Activated naive CD8-positive, alpha-beta T cell treated with anti-CD3 and anti-CD28 coated beads for 36 hours (primary cell): Measurements from ENCODE around the gene TRIM41. TPM values are rescaled to one million over a fixed set of nuclear protein-coding genes. Genes with fewer than 3 reads are reported as not detected.
"Not testable (repeated sequence)": the region's sequence is repeated elsewhere in the genome, so short reads cannot be mapped to it uniquely, and the experiment has no call there.

Experiments
- DNase-seq: peaks from one replicate; pipeline ENCODE4 v3.0.0; 2021
- H3K27ac Mint-ChIP-seq: one replicate; pipeline ENCODE4 v1.8.0; 2022; ENCODE audit warnings: mild to moderate bottlenecking, moderate library complexity, mixed read lengths
- H3K27me3 Mint-ChIP-seq: one replicate; pipeline ENCODE4 v1.8.0; 2022; ENCODE audit warnings: mild to moderate bottlenecking, mixed read lengths
- H3K36me3 Mint-ChIP-seq: one replicate; pipeline ENCODE4 v1.8.0; 2021; ENCODE audit warnings: mild to moderate bottlenecking, mixed read lengths
- H3K4me1 Mint-ChIP-seq: one replicate; pipeline ENCODE4 v1.8.0; 2021; ENCODE audit warnings: mixed read lengths
- H3K4me3 Mint-ChIP-seq: one replicate; pipeline ENCODE4 v1.8.0; 2022; ENCODE audit warnings: mild to moderate bottlenecking, moderate library complexity, mixed read lengths
- H3K9me3 Mint-ChIP-seq: one replicate; pipeline ENCODE4 v1.8.0; 2022; ENCODE audit warnings: mixed read lengths
- total RNA-seq, 2 experiments: library from RNA; stranded (reverse); gene quantifications; one replicate each; pipeline ENCODE4 v1.2.3, GENCODE V29; 2021

Gene TRIM41
- total RNA-seq, 2 experiments from 2014 or later = 34.2 to 37.6 TPM

GRCh38 chr5:181203093-181203711 is 19.9 kb upstream of the TRIM41 start:
- no peak for DNase-seq
- Mint-ChIP-seq H3K27me3 (peaks cover 34% of the 10 kb centered on the region), H3K27ac (no peak overlapping the region), H3K36me3 (peaks cover 8% of the 10 kb centered on the region), H3K9me3 (peaks cover 3% of the 10 kb centered on the region), H3K4me3 (no peak overlapping the region), H3K4me1 (peaks cover 24% of the 10 kb centered on the region)

- H3K4me1 Mint-ChIP-seq = peaks cover 24% of the 10 kb centered on the region
- peaks cover 8% of the 10 kb centered on the region for H3K36me3 Mint-ChIP-seq
- H3K27ac Mint-ChIP-seq = no peak overlapping the region
- no peak for DNase-seq
- peaks cover 3% of the 10 kb centered on the region for H3K9me3 Mint-ChIP-seq
- peak overlapping the region; percentile 80 for H3K4me3 Mint-ChIP-seq
- peaks cover 34% of the 10 kb centered on the region for H3K27me3 Mint-ChIP-seq
Measured at GRCh38 chr5:181203777-181204112, 19.3 kb upstream of the TRIM41 start.

GRCh38 chr5:181204113-181204825 is 18.8 kb upstream of the TRIM41 start:
- peak overlapping the region; percentile 80 for H3K4me3 Mint-ChIP-seq
- H3K27me3 Mint-ChIP-seq = peaks cover 34% of the 10 kb centered on the region
- H3K4me1 Mint-ChIP-seq = peaks cover 24% of the 10 kb centered on the region
- no peak for DNase-seq
- H3K27ac Mint-ChIP-seq = no peak overlapping the region
- H3K36me3 Mint-ChIP-seq = peaks cover 8% of the 10 kb centered on the region
- H3K9me3 Mint-ChIP-seq = peaks cover 3% of the 10 kb centered on the region

DNA sequence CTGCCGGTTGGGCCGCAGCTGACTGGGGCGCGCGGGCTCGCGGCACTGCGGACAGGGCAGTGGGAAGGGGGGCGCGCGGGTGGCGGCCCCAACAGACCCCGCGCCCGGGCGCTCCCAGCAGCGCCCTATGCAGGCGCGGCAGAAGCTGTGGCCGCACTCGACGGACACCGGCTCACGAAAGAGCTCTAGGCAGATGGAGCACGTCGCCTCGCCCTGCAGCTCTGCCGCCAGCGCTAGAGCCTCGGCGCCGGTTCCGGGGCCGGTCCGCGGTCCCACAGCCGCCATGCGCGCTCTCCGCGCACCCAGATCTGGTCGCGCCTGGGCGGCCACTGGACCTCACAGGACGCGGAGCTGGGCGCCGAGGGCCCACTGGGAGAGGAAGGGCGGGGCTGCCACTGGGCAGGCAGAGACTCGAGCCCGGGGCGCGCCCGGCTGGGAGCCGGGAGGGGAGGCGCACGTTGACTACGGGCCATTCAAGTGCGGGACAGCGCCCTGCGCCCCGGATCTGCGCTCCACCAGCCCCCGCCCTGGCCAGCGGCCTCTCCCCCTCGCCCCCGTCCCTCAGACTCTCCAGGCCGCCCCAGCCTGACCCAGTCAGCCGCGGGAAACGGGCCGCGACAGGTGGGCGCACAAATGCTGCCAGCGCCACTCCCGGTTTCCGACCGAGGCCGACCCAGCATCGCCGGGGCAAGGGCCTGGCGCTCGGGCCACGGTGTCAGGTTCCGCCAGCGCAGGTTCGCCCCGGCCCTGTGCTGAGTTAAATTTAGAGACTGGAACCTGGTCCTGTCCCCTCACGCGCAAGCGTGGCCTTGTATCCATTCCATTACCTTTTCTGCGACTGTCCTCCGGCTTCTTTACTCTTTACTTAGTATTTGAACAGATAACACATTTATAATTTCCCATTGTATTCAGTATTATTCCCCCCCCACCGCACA is 18.0 kb upstream of the TRIM41 start, which contains the start of gene TRIM7:
TRIM7 (minus strand) TSS at position 371 of the 935 bp plus-strand sequence; CDS start at position 285, 86 bp downstream.
- peak; percentile 35 for DNase-seq
- H3K9me3 Mint-ChIP-seq = peaks cover 3% of the 10 kb centered on the region
- peaks cover 34% of the 10 kb centered on the region for H3K27me3 Mint-ChIP-seq
- peak within 1 kb of the TSS; percentile 89 for H3K4me3 Mint-ChIP-seq
- peaks cover 8% of the 10 kb centered on the region for H3K36me3 Mint-ChIP-seq
- H3K4me1 Mint-ChIP-seq = peaks cover 24% of the 10 kb centered on the region
- H3K27ac Mint-ChIP-seq = peak within 1 kb of the TSS; percentile 9

DNA sequence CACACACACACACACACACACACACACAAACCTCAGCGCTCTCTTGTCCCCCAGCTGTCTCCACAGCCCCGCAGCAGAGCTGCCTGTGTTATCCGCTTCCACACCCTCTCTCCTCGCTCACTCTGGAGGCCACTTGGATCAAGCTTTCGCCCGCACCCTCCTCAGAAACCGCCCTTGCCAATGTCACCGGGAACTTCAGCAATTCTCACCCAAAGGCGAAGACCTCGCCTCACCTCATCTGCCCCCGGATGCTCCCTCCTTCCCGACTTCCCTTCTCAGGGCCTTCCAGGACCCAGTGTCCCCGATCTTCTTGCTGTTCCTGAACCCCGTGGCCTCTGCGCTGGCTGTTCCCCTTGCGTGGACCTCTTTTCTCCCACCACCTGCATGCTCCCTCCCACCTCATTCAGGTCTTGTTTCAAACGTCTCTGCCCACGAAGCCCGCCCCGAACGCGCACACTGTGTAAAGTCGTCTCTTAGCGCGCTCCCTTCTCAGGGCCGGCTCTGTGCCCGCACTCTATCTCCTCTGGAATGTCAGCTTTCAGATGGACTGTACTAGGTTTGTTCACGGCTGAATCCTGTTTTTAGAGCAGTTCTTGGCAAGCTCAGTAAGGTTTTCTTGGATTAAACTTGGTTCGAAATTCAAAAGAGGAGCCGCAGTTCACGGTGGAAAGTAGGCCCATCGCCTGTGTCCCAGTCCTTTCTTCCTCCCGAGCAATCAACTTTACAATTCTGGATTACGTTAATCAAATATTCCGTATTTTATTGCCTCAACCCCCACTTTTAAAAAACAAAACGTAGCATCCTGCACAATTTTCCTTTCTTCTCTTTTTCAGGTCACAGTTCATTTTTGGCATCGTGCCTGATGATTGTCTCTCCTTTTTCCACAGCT is 17.1 kb upstream of the TRIM41 start:
- Mint-ChIP-seq H3K4me1 (peaks cover 24% of the 10 kb centered on the region), H3K27me3 (peaks cover 34% of the 10 kb centered on the region), H3K36me3 (peaks cover 8% of the 10 kb centered on the region), H3K27ac (peak overlapping the region; percentile 95), H3K4me3 (peak overlapping the region; percentile 89), H3K9me3 (peaks cover 3% of the 10 kb centered on the region)
- DNase-seq = no peak

DNA sequence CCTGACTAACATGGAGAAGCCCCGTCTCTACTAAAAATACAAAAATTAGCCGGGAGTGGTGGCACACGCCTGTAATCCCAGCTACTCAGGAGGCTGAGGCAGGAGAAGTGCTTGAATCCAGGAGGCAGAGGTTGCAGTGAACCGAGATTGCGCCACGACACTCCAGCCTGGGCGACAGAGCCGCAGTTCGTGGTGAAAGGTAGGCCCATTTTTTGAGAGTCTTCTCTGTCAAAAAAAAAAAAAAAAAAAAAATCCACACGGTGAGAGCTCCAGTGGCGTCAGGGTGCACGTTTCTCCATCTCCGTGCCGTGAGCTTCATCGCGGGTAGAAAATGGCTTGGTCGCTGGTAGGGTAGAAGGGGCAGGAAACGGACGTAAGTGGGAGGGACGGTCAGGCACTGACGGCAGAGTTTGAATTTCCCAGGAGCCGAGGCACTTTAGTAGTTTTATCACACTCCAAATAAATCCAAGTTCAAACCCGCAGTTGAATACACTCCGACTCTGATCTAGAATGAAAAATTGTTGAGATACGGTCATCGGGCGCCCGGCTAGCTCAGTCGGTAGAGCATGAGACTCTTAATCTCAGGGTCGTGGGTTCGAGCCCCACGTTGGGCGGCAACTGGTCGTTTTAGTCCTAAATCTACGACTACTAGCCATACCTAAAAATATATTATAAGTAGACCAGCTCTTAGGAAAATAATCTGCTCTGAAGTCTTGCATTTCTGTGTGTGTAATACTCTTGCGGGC is 15.7 kb upstream of the TRIM41 start:
- Mint-ChIP-seq H3K4me3 (peak overlapping the region; percentile 89), H3K27me3 (peaks cover 34% of the 10 kb centered on the region), H3K27ac (peak overlapping the region; percentile 95), H3K4me1 (peaks cover 30% of the 10 kb centered on the region), H3K9me3 (peaks cover 3% of the 10 kb centered on the region), H3K36me3 (peaks cover 8% of the 10 kb centered on the region)
- DNase-seq = peak; percentile 83

DNA sequence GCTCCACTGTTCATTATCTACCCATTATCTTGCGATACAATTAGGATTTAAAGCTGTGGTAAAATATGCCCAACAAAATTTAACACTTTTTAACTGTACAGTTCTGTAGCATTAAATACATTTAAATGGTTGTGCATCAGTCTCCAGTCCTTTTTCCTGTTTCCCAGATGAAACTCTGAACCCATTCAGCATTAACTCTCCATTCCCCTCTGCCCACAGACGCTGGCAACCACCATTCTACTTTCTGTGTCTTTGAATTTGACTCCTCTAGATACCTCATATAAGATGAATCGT is 15.2 kb upstream of the TRIM41 start:
- Mint-ChIP-seq H3K4me3 (peak overlapping the region; percentile 89), H3K36me3 (peaks cover 8% of the 10 kb centered on the region), H3K9me3 (peaks cover 3% of the 10 kb centered on the region), H3K4me1 (peaks cover 30% of the 10 kb centered on the region), H3K27ac (peak overlapping the region; percentile 95), H3K27me3 (peaks cover 34% of the 10 kb centered on the region)
- DNase-seq = no peak

DNA sequence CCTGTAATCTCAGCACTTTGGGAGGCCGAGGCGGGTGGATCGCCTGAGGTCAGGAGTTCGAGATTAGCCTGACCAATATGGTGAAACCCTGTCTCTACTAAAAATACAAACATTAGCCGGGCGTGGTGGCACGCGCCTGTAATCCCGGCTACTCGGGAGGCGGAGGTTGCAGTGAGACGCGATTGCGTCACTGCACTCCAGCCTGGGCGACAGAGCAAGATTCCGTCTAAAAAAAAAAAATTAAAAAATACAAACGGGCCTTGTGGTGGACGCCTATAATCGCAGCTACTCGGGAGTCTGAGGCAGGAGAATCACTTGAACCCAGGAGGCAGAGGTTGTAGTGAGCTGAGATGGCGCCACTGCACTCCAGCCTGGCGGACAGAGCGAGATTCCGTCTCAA is 14.1 kb upstream of the TRIM41 start:
- peaks cover 26% of the 10 kb centered on the region for H3K27me3 Mint-ChIP-seq
- DNase-seq, H3K9me3 Mint-ChIP-seq, H3K36me3 Mint-ChIP-seq, H3K27ac Mint-ChIP-seq, H3K4me3 Mint-ChIP-seq: not testable (repeated sequence)
- peaks cover 30% of the 10 kb centered on the region for H3K4me1 Mint-ChIP-seq

DNA sequence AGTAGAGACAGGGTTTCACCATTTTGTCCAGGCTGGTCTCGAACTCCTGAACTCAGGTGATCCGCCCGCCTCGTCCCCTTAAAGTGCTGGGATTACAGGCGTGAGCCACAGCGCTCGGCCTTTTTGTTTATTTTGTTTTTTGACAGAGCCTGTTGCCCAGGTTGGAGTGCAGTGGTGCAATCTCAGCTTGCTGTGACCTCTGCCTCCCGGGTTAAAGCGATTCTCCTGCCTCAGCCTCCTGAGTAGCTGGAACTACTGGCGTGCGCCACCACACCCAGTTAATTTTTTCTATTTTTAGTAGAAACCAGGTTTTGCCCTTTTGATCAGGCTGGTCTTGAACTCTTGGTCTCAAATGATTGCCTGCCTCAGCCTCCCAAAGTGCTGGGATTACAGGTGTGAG is 12.9 kb upstream of the TRIM41 start:
- not testable (repeated sequence) for H3K27ac Mint-ChIP-seq, H3K36me3 Mint-ChIP-seq, DNase-seq, H3K4me3 Mint-ChIP-seq, H3K9me3 Mint-ChIP-seq
- peaks cover 23% of the 10 kb centered on the region for H3K27me3 Mint-ChIP-seq
- peaks cover 30% of the 10 kb centered on the region for H3K4me1 Mint-ChIP-seq

DNA sequence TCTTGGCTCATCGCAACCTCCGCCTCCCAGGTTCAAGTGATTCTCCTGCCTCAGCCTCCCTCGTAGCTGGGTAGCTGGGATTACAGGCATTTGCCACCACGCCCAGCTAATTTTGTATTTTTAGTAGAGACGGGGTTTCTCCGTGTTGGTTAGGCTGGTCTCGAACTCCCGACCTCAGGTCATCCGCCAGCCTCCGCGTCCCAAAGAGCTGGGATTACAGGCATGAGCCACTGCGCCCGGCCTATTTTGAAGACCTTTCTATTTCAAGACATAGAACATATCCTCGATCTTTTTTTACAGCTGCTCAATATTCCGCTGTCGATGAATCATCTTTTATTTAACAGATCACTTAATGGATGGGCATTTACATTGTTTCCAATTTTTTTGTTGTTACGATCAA is 12.4 kb upstream of the TRIM41 start:
- H3K27me3 Mint-ChIP-seq = peaks cover 19% of the 10 kb centered on the region
- peaks cover 27% of the 10 kb centered on the region for H3K4me1 Mint-ChIP-seq
- H3K4me3 Mint-ChIP-seq, H3K36me3 Mint-ChIP-seq, H3K9me3 Mint-ChIP-seq, H3K27ac Mint-ChIP-seq, DNase-seq: not testable (repeated sequence)

- no peak overlapping the region for H3K27ac Mint-ChIP-seq
- peaks cover 8% of the 10 kb centered on the region for H3K36me3 Mint-ChIP-seq
- peaks cover 25% of the 10 kb centered on the region for H3K4me1 Mint-ChIP-seq
- no peak for DNase-seq
- peaks cover 14% of the 10 kb centered on the region for H3K27me3 Mint-ChIP-seq
- peaks cover 3% of the 10 kb centered on the region for H3K9me3 Mint-ChIP-seq
- no peak overlapping the region for H3K4me3 Mint-ChIP-seq
Measured at GRCh38 chr5:181211208-181211607, 11.9 kb upstream of the TRIM41 start.

DNA sequence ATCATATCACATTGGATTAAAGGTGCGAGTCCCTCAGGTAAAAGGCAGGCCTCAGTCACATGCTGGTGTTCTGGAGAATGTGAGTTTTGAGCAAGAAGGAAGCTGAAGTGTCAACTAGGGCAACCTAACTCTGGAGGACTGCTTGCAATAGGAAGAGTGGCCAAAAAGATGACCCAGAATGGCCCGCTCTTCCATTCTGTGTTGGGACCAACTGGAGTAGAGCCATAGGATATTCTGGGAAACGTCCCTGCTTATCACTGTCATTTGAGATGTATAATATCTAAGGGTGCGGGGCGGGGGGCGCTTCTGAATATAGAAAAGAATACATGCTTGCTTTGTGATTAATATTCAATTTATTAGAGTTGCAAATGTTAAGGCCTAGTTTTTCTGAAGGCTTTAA is 11.0 kb upstream of the TRIM41 start:
- no peak overlapping the region for H3K4me3 Mint-ChIP-seq
- peaks cover 4% of the 10 kb centered on the region for H3K36me3 Mint-ChIP-seq
- H3K4me1 Mint-ChIP-seq = peaks cover 22% of the 10 kb centered on the region
- no peak for DNase-seq
- peaks cover 3% of the 10 kb centered on the region for H3K9me3 Mint-ChIP-seq
- peaks cover 6% of the 10 kb centered on the region for H3K27me3 Mint-ChIP-seq
- H3K27ac Mint-ChIP-seq = no peak overlapping the region

GRCh38 chr5:181212934-181213333 is 10.1 kb upstream of the TRIM41 start:
- Mint-ChIP-seq H3K36me3 (no peaks in the 10 kb centered on the region), H3K27ac (no peak overlapping the region), H3K9me3 (no peaks in the 10 kb centered on the region), H3K4me3 (no peak overlapping the region), H3K4me1 (peaks cover 19% of the 10 kb centered on the region), H3K27me3 (peaks cover under 1% of the 10 kb centered on the region)
- no peak for DNase-seq

DNA sequence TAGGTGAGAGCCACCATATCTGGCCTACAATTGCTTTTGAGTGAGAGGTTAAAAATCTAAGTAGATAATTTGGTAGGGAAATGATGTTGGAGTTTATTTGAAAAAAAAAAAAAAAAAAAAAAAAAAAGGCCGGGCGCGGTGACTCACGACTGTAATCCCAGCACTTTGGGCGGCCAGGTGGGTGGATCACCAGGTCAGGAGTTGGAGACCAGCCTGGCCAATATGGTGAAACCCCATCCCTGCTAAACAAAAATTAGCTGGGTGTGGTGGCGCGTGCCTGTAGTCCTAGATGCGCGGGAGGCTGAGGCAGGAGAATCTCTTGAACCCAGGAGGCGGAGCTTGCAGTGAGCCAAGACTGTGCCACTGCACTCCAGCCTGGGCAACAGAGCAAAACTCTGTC is 8.8 kb upstream of the TRIM41 start:
- H3K27ac Mint-ChIP-seq, H3K9me3 Mint-ChIP-seq, H3K27me3 Mint-ChIP-seq, H3K4me3 Mint-ChIP-seq, H3K36me3 Mint-ChIP-seq, DNase-seq: not testable (repeated sequence)
- peaks cover 23% of the 10 kb centered on the region for H3K4me1 Mint-ChIP-seq
